ENCODE measurements around the gene EML2.

DNA sequence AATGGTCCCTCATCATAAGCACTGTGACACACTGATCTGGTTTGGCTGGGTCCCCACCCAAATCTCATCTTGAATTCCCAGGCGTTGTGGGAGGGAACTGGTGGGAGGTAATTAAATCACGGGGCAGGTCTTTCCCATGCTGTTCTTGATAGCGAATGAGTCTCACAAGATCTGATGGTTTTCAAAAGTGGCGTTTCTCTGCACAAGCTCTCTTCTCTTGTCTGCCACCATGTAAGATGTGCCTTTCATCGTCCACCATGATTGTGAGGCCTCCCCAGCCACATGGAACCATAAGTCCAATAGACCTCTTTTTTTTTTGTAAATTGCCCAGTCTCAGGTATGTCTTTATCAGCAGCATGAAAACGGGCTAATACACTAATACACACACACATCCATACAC, 30.2 kb downstream of the EML2 start:
- TF ChIP-seq CTCF (IDR thresholded peaks at IDR 0.05) (no peak), ZFX (IDR thresholded peaks at IDR 0.05; ENCODE audit: borderline replicate concordance) (no peak)

Data from 22Rv1 (cell line).